Activated CD8-positive, alpha-beta memory T cell treated with anti-CD3 and anti-CD28 coated beads for 4 hours (primary cell): ENCODE results near the gene TOMM20.

Experiments
- DNase-seq, 2 donors: peaks; one replicate each; pipeline ENCODE4 v3.0.0-alpha.2; 2020; ENCODE audit warnings: low read depth in 2 of 2

TOMM20 gene

GRCh38 chr1:235067396-235068157 lies 61.1 kb downstream of the TOMM20 start:
- no peak for DNase-seq

- no peak for DNase-seq
These were observed 65.4 kb downstream of the TOMM20 start for GRCh38 chr1:235063068-235063765.

- DNase-seq, result no peak
These were observed 67.8 kb downstream of the TOMM20 start for GRCh38 chr1:235060607-235061470.
